H1 (cell line): ENCODE measurements around the gene KDSR. TPM values are rescaled to one million over a fixed set of nuclear protein-coding genes. Genes with fewer than 3 reads are reported as not detected.

Source experiments
- CTCF ChIA-PET: fragments of 300-600 bp; sonication (Branson Sonifier 250); formaldehyde crosslinking; loops from one replicate; lab custom pipeline; 2021; ENCODE audit not compliant: partially characterized antibody; lab: Charles Lee
- POLR2A ChIA-PET: fragments of 300-600 bp; sonication (Branson Sonifier 250); formaldehyde crosslinking; loops from one replicate; lab custom pipeline; 2021; ENCODE audit warnings: inconsistent platforms; ENCODE audit not compliant: partially characterized antibody; lab: Charles Lee
- DNase-seq, 2 experiments: peaks; one replicate each; pipeline versions ENCODE4 v3.0.0 to v3.0.0-alpha.2; 2010 to 2022; ENCODE audit warnings: low spot score in 2 of 2, low read depth in 1 of 2, mixed read lengths in 1 of 2
- FAIRE-seq: peaks from 2 replicates; lab custom pipeline; 2011; peaks lifted over from hg19 to GRCh38; lab: Jason Lieb, UNC
- H2AFZ ChIP-seq: 2 replicates; pipeline ENCODE4 v1.8.1; 2012; ENCODE audit warnings: low read length, inconsistent platforms
- H2AK5ac ChIP-seq: 2 replicates; pipeline ENCODE4 v1.6.1; 2013; ENCODE audit warnings: low read depth, low read length
- H2BK120ac ChIP-seq: replicated peaks from 2 replicates; pipeline ENCODE3; 2013; ENCODE audit warnings: low read depth, low read length, inconsistent platforms
- H2BK12ac ChIP-seq: 2 replicates; pipeline ENCODE4 v1.6.1; 2013; ENCODE audit warnings: low read depth, low read length
- H2BK15ac ChIP-seq: 2 replicates; pipeline ENCODE4 v1.6.1; 2013; ENCODE audit warnings: low read length
- H2BK20ac ChIP-seq: 2 replicates; pipeline ENCODE4 v1.6.1; 2013; ENCODE audit warnings: low read length
- H2BK5ac ChIP-seq: 2 replicates; pipeline ENCODE4 v1.6.1; 2013; ENCODE audit warnings: low read depth, low read length
- H3K14ac ChIP-seq: 2 replicates; pipeline ENCODE4 v1.6.1; 2013; ENCODE audit warnings: inconsistent platforms; ENCODE audit not compliant: insufficient read length
- H3K18ac ChIP-seq: 2 replicates; pipeline ENCODE4 v1.6.1; 2013; ENCODE audit warnings: low read length; ENCODE audit errors: extremely low read depth
- H3K23ac ChIP-seq: 2 replicates; pipeline ENCODE4 v1.6.1; 2013; ENCODE audit warnings: inconsistent platforms; ENCODE audit not compliant: insufficient read length
- H3K23me2 ChIP-seq: 2 replicates; pipeline ENCODE4 v1.6.1; 2013; ENCODE audit warnings: low read depth, low read length
- H3K27ac ChIP-seq: 2 replicates; pipeline ENCODE4 v1.6.1; 2011; ENCODE audit warnings: low read depth, low read length, inconsistent platforms
- H3K27me3 ChIP-seq, 4 experiments: replicated peaks in 1 of 4; 1 replicate in 1 of 4; 2 replicates in 3 of 4; pipeline versions ENCODE4 v1.6.1 to v1.8.1; 2011 to 2013; ENCODE audit warnings: low read length in 3 of 4, mild to moderate bottlenecking in 3 of 4, inconsistent platforms in 2 of 4, mixed read lengths in 2 of 4, moderate library complexity in 1 of 4; ENCODE audit not compliant: control insufficient read depth in 3 of 4, insufficient read depth in 3 of 4; ENCODE audit errors: extremely low read depth in 1 of 4
- H3K36me3 ChIP-seq, 4 experiments: 2 replicates each; pipeline versions ENCODE4 v1.6.1 to v1.8.1; 2011 to 2013; ENCODE audit warnings: mild to moderate bottlenecking in 4 of 4, low read length in 3 of 4, moderate library complexity in 2 of 4, control low read depth in 1 of 4, inconsistent platforms in 1 of 4; ENCODE audit not compliant: insufficient read depth in 4 of 4, control insufficient read depth in 2 of 4
- H3K4ac ChIP-seq: replicated peaks from 2 replicates; pipeline ENCODE3; 2013; ENCODE audit warnings: low read length, low read depth, mixed read lengths, inconsistent platforms; ENCODE audit not compliant: insufficient read length
- H3K4me1 ChIP-seq, 4 experiments: replicated peaks in 1 of 4; 1 replicate in 1 of 4; 2 replicates in 3 of 4; pipeline versions ENCODE4 v1.6.1 to v1.8.1; 2011 to 2013; ENCODE audit warnings: low read length in 3 of 4, inconsistent platforms in 2 of 4, mixed read lengths in 1 of 4; ENCODE audit not compliant: insufficient read depth in 4 of 4, control insufficient read depth in 3 of 4
- H3K4me2 ChIP-seq, 2 experiments: 2 replicates each; pipeline versions ENCODE4 v1.6.1 to v1.8.1; 2011 to 2013; ENCODE audit warnings: low read depth in 2 of 2, low read length in 2 of 2, control low read depth in 1 of 2, inconsistent platforms in 1 of 2, mild to moderate bottlenecking in 1 of 2; ENCODE audit not compliant: insufficient read depth in 1 of 2
- H3K4me3 ChIP-seq, 4 experiments: fragments of 200-600, 300-600 bp in 1 of 4; sonication (generic), shearing (Covaris generic), sonication (Bioruptor Twin) in 1 of 4; 2 replicates each; pipeline versions ENCODE4 v1.5.1 to v1.8.1; 2011 to 2016; ENCODE audit warnings: low read length in 4 of 4, low read depth in 3 of 4, control low read depth in 2 of 4, inconsistent platforms in 2 of 4, mild to moderate bottlenecking in 2 of 4, mixed read lengths in 1 of 4, moderate library complexity in 1 of 4; ENCODE audit not compliant: insufficient read depth in 2 of 4; ENCODE audit errors: extremely low read depth in 1 of 4
- H3K56ac ChIP-seq: replicated peaks from 2 replicates; pipeline ENCODE3; 2013; ENCODE audit warnings: low read depth, mild to moderate bottlenecking, mixed read lengths, low read length, inconsistent platforms; ENCODE audit not compliant: insufficient read length
- H3K79me1 ChIP-seq: 2 replicates; pipeline ENCODE4 v1.6.1; 2013; ENCODE audit warnings: low read depth, low read length, control low read depth
- H3K79me2 ChIP-seq, 2 experiments: 2 replicates each; pipeline versions ENCODE4 v1.6.1 to v1.8.1; 2012 to 2013; ENCODE audit warnings: low read length in 2 of 2, mild to moderate bottlenecking in 2 of 2, inconsistent platforms in 1 of 2; ENCODE audit not compliant: insufficient read depth in 2 of 2, control insufficient read depth in 1 of 2
- H3K9ac ChIP-seq, 4 experiments: replicated peaks in 1 of 4; 1 replicate in 1 of 4; 2 replicates in 3 of 4; pipeline versions ENCODE4 v1.6.1 to v1.8.1; 2011 to 2013; ENCODE audit warnings: low read depth in 3 of 4, low read length in 3 of 4, control low read depth in 2 of 4, mild to moderate bottlenecking in 2 of 4, moderate library complexity in 2 of 4, inconsistent platforms in 1 of 4; ENCODE audit errors: extremely low read depth in 1 of 4
- H3K9me3 ChIP-seq, 2 experiments: 2 replicates each; pipeline versions ENCODE4 v1.6.1 to v1.8.1; 2012 to 2013; ENCODE audit warnings: mild to moderate bottlenecking in 2 of 2, moderate library complexity in 2 of 2, control low read depth in 1 of 2, inconsistent platforms in 1 of 2, low read depth in 1 of 2, low read length in 1 of 2, mixed read lengths in 1 of 2; ENCODE audit not compliant: insufficient read depth in 2 of 2
- H4K20me1 ChIP-seq, 2 experiments: replicated peaks in 1 of 2; 2 replicates each; pipeline versions ENCODE3 to v1.8.1; 2011 to 2013; ENCODE audit warnings: inconsistent platforms in 2 of 2, low read length in 2 of 2, mild to moderate bottlenecking in 1 of 2; ENCODE audit not compliant: insufficient read depth in 2 of 2, control insufficient read depth in 1 of 2
- H4K5ac ChIP-seq: 2 replicates; pipeline ENCODE4 v1.6.1; 2013; ENCODE audit warnings: low read length, low read depth, mixed read lengths, inconsistent platforms; ENCODE audit not compliant: insufficient read length
- H4K8ac ChIP-seq: 2 replicates; pipeline ENCODE4 v1.8.0; 2013; ENCODE audit warnings: mild to moderate bottlenecking, moderate library complexity, low read length, inconsistent platforms; ENCODE audit not compliant: insufficient read depth; ENCODE audit errors: extremely low read depth
- H4K91ac ChIP-seq: replicated peaks from 2 replicates; pipeline ENCODE3; 2013; ENCODE audit warnings: low read length, mixed read lengths, inconsistent platforms; ENCODE audit not compliant: insufficient read length
- NRF1 ChIP-seq: IDR thresholded peaks from 2 replicates; pipeline ENCODE4 v1.6.1; 2011; ENCODE audit warnings: mild to moderate bottlenecking, low read depth, low read length, improper control_type of control experiment
- RAD21 ChIP-seq, 2 experiments: IDR thresholded peaks in 1 of 2; conservative IDR thresholded peaks in 1 of 2; 2 replicates each; pipeline ENCODE4 v1.6.1; 2011; ENCODE audit warnings: low read depth in 2 of 2, low read length in 2 of 2, improper control_type of control experiment in 1 of 2, inconsistent platforms in 1 of 2, mild to moderate bottlenecking in 1 of 2, moderate library complexity in 1 of 2
- RXRA ChIP-seq: IDR thresholded peaks from 2 replicates; pipeline ENCODE4 v1.6.1; 2011; ENCODE audit warnings: low read depth, mild to moderate bottlenecking, low read length, moderate library complexity; ENCODE audit not compliant: insufficient read depth
- WGBS, 2 experiments: shearing (Covaris generic) in 1 of 2; methylation state at CpG; one replicate each; pipeline versions ENCODE4 v1.1.6 to v1.1.7; 2013 to 2015; ENCODE audit warnings: low lambda C conversion rate in 2 of 2, mixed read lengths in 2 of 2, inconsistent platforms in 1 of 2, low coverage in 1 of 2, missing lambda C conversion rate in 1 of 2; ENCODE audit not compliant: insufficient replicate concordance in 2 of 2, insufficient coverage in 1 of 2, insufficient read length in 1 of 2; ENCODE audit errors: extremely low coverage in 1 of 2, missing lambda C conversion rate in 1 of 2; 5-methylcytosine and 5-hydroxymethylcytosine counted together
- polyA plus RNA-seq, 7 experiments: library from polyadenylated mRNA; depleted of rRNA in 3 of 7; stranded (reverse) in 5 of 7; unstranded in 2 of 7; fragments of >200 nt in 5 of 7; fragments of 200-250 nt in 2 of 7; gene quantifications; 1 replicate in 5 of 7; 2 replicates in 1 of 7; 4 replicates in 1 of 7; pipeline versions ENCODE4 v1.2.1 to v1.2.3, GENCODE V29; 2011 to 2013; ENCODE audit warnings: missing spikeins in 2 of 7, mixed read lengths in 2 of 7
- total RNA-seq: library from RNA; stranded (reverse); fragmentation: NEBNext Ultra II Directional; extraction: Animal tissue kit (Norgen Biotek cat#: 25700); gene quantifications from 2 replicates; pipeline ENCODE4 v1.2.1, GENCODE V29; 2021

KDSR gene
- total and polyA plus RNA-seq, 2 of the 8 experiments (the other 6 are each of a cell fraction or from before 2014, with no cell fraction given) = 12.4 to 50.5 TPM

- no peaks in the 10 kb centered on the region for H3K9me3 ChIP-seq
- no peak overlapping the region for H3K4me3 ChIP-seq
- ChIA-PET CTCF (interaction anchor here (1.0 to 2.1 kb wide), 5 partner anchors 24 to 278 kb away, joined by 3 to 5 read pairs (median 3); no protein-coding TSS in a partner anchor), POLR2A (no interaction called here)
- H4K5ac ChIP-seq = no peak overlapping the region
- H3K27me3 ChIP-seq = no peaks in the 10 kb centered on the region
- H2AK5ac ChIP-seq = no peak overlapping the region
- no peak overlapping the region for H2BK12ac ChIP-seq
- H2AFZ ChIP-seq = no peak overlapping the region
- peaks cover 4 to 9% (median 6%) of the 10 kb centered on the region in 4 experiments; a peak in 4 of 7 replicates for H3K4me1 ChIP-seq
- H3K18ac ChIP-seq = no peak overlapping the region
- H3K36me3 ChIP-seq = no peaks in the 10 kb centered on the region
- DNase-seq (no peak), FAIRE-seq (no peak)
- H3K4me2 ChIP-seq = no peak overlapping the region
- no peak overlapping the region for H3K27ac ChIP-seq
- H3K23ac ChIP-seq = no peak overlapping the region
- H3K79me1 ChIP-seq = no peaks in the 10 kb centered on the region
- H2BK120ac ChIP-seq = no peak overlapping the region
- H3K14ac ChIP-seq = no peak overlapping the region
- H2BK5ac ChIP-seq = no peak overlapping the region
- no peaks in the 10 kb centered on the region for H3K79me2 ChIP-seq
- no peak overlapping the region for H3K56ac ChIP-seq
- 93% methylated on average over 4 of the region's 4 CpGs; no CpG with 5 or more reads in 1 of the 2 experiments for WGBS, 2 experiments
- no peak overlapping the region for H4K91ac ChIP-seq
- no peak overlapping the region for H3K4ac ChIP-seq
- no peaks in the 10 kb centered on the region for H3K23me2 ChIP-seq
- no peak for TF ChIP-seq RAD21 (IDR thresholded peaks at IDR 0.05 in 1 of 2, conservative IDR thresholded peaks at IDR 0.05 in 1 of 2; ENCODE audit: low read depth in 2 of 2, low read length in 2 of 2)
- no peak for TF ChIP-seq RXRA
- no peak for TF ChIP-seq NRF1
- H4K20me1 ChIP-seq = no peaks in the 10 kb centered on the region
- H3K9ac ChIP-seq = no peak overlapping the region
- H2BK15ac ChIP-seq = no peak overlapping the region
- H4K8ac ChIP-seq = no peak overlapping the region
- H2BK20ac ChIP-seq = no peak overlapping the region
Observed at GRCh38 chr18:63293935-63294334, 73.1 kb downstream of the KDSR start.
